Activated naive CD4-positive, alpha-beta T cell treated with anti-CD3 and anti-CD28 coated beads, Interleukin-2, amount 50 U/mL, for 24 hours (primary cell): ENCODE results near the gene ACSM2A.
"Not testable (repeated sequence)": the region's sequence is repeated elsewhere in the genome, so short reads cannot be mapped to it uniquely, and the experiment has no call there.

ENCODE experiments used
- H3K27ac Mint-ChIP-seq: one replicate; pipeline ENCODE4 v1.8.0; 2021; ENCODE audit warnings: mild to moderate bottlenecking, mixed read lengths
- H3K27me3 Mint-ChIP-seq: one replicate; pipeline ENCODE4 v1.8.0; 2021; ENCODE audit warnings: mixed read lengths
- H3K36me3 Mint-ChIP-seq: one replicate; pipeline ENCODE4 v1.8.0; 2021; ENCODE audit warnings: mixed read lengths
- H3K4me1 Mint-ChIP-seq: one replicate; pipeline ENCODE4 v1.8.0; 2021; ENCODE audit warnings: mixed read lengths
- H3K4me3 Mint-ChIP-seq: one replicate; pipeline ENCODE4 v1.8.0; 2021; ENCODE audit warnings: mild to moderate bottlenecking, mixed read lengths
- H3K9me3 Mint-ChIP-seq: one replicate; pipeline ENCODE4 v1.8.0; 2021; ENCODE audit warnings: mixed read lengths

ACSM2A gene

DNA sequence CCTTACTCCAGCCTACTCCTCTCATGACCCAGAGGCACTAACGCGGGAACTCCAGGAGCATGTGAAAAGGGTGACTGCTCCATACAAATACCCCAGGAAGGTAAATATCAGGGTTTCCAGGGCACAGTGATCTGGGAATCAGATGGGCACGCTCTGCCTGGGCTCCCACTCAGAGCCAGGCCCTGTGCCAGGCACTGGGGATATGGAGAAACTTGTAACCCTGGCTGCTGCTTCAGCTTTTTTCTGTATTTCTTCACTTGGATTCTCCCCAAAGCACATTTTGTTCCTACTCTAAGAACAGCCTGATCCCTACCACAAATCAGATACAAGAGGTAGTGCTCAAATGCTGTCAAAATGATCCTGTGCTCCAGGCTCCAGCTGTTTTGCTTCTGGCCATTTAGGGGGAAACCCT lies 11.5 kb upstream of the ACSM2A start:
- not testable (repeated sequence) for H3K4me1 Mint-ChIP-seq, H3K27ac Mint-ChIP-seq

DNA sequence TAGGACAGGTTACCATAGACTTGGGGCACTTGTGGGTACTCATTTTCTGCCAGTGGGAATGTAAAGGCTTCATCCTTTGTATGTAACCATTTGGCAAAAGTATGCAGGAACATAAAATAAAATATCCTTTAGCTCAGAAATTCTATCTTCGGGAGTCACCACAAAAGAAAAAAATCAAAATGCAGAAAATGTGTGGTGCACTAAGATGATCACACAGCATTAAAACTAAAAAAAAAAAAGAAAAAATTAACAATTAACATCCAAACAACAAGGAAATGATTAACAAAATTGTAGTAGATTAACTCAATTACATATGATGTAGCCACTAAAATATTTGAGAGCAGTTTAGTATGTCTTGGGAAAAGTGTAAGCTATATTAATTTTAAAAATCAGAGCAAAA lies 10.6 kb upstream of the ACSM2A start:
- H3K27me3 Mint-ChIP-seq, H3K9me3 Mint-ChIP-seq, H3K36me3 Mint-ChIP-seq, H3K27ac Mint-ChIP-seq, H3K4me1 Mint-ChIP-seq, H3K4me3 Mint-ChIP-seq: not testable (repeated sequence)

More for the DNA sequence above, 11.5 kb upstream of the ACSM2A start:
- H3K4me3 Mint-ChIP-seq, H3K36me3 Mint-ChIP-seq, H3K9me3 Mint-ChIP-seq, H3K27me3 Mint-ChIP-seq: not testable (repeated sequence)

DNA sequence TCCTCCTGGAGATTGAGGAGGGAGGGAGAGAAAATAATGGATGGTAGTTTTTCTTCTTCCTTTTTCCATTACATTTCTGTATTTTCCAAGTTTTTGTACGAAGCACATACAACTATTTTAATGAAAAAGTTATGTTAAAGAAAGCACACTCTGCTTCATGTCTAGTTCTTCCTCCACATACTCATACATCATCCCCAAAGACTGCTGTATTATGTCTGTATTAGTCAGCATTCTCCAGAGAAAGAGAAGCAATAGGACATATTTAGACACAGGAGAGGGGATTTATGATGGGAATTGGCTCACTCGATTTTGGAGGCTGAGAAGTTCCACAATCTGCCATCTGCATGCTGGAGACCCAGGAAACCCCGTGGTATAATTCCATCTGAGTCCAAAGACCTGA lies 10.1 kb upstream of the ACSM2A start:
- Mint-ChIP-seq H3K36me3 (no peaks in the 10 kb centered on the region), H3K27ac (no peak overlapping the region), H3K27me3 (no peaks in the 10 kb centered on the region), H3K9me3 (no peaks in the 10 kb centered on the region), H3K4me1 (no peaks in the 10 kb centered on the region), H3K4me3 (no peak overlapping the region)

DNA sequence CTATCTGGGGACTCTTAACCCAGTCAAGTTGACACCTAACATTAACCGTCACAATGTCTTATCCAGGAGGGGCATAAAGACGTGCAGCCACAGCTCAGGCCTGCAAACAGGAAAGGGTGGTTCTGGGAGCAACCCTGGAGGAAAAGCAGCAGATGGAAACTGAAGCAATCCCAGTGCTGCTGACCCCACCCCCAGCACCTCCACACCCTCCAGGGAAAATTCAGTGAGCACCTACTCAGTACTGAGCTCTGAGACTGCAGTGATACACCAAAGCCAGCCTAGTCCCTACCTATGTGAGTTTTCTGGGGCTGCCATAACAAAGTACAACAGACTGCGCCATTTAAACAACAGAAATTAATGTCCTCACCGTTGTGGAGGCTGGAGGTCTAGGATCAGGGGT lies 9.5 kb upstream of the ACSM2A start:
- H3K4me1 Mint-ChIP-seq, H3K27me3 Mint-ChIP-seq, H3K36me3 Mint-ChIP-seq, H3K4me3 Mint-ChIP-seq, H3K27ac Mint-ChIP-seq, H3K9me3 Mint-ChIP-seq: not testable (repeated sequence)

DNA sequence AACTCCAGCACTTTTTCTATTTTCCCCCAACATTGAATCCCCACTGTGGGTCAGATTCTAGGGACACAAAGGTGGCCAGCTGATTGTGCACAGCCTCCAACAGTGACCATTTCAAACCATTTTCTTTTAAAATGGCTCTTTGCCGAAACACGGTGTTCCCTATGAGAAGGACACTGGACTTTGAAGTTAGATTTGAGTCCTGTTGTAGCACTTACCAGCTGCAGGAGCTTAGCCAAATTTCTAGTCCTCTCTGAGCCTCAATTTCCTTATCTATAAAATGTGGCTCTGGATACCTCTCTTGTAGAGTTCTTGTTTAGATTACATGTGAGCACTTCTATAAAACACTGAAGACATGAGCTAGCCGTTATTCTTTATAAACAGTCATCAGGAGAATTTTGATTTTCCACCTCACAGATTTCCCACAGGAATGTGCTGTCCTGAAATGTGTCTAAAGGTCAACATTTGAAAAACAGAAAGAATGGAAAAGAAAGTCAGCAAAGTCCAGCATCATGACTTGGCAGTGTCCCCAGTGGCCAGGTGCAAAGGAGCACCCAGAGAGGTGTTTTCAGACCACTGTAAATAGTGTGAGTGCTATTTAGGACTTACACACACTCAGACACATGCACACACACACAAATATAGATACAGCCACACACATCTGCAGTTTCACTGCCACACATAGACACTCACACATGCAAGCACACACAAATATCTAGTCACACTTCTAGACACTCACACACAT lies 4.5 kb upstream of the ACSM2A start:
- not testable (repeated sequence) for H3K4me1 Mint-ChIP-seq, H3K9me3 Mint-ChIP-seq, H3K27me3 Mint-ChIP-seq, H3K36me3 Mint-ChIP-seq, H3K27ac Mint-ChIP-seq, H3K4me3 Mint-ChIP-seq

DNA sequence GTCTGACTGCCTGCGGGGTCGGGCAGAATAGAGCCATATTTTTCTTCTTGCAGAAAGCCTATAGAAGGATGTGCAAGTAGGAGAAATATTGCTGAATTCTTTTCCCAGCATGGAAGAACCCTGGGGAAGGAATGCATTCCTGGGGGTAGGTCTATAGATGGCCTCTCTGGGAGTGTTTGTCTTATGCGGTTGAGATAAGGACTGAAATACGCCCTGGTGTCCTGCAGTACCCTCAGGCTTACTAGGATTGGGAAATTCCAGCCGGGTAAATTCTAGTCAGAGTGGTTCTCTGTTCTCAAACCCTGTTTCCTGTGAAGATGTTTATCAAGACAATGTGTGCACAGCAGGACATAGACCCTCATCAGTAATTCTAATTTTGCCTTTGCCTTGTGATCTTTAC lies 2.3 kb downstream of the ACSM2A start:
- H3K27ac Mint-ChIP-seq, H3K9me3 Mint-ChIP-seq, H3K27me3 Mint-ChIP-seq, H3K36me3 Mint-ChIP-seq, H3K4me3 Mint-ChIP-seq, H3K4me1 Mint-ChIP-seq: not testable (repeated sequence)

DNA sequence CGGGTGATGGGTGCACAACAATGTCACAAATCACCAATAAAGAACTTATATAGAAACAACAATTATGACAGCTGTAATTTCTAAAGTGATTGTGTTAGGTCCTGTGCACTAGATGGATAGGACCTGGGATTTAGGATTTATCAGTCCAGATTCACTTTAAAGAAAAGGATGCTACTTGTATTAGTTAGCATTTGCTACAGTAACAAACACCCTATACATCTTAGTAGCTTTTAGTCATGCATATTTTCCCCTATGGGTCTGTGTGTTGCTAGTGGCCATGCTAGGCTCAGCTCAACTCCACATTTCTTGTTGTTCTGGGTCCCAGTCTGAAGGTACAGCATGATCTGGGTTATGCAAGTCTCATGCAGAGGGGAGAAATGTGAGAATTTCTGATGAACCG lies 7.9 kb downstream of the ACSM2A start:
- H3K27ac Mint-ChIP-seq, H3K36me3 Mint-ChIP-seq, H3K4me1 Mint-ChIP-seq, H3K4me3 Mint-ChIP-seq, H3K9me3 Mint-ChIP-seq, H3K27me3 Mint-ChIP-seq: not testable (repeated sequence)

DNA sequence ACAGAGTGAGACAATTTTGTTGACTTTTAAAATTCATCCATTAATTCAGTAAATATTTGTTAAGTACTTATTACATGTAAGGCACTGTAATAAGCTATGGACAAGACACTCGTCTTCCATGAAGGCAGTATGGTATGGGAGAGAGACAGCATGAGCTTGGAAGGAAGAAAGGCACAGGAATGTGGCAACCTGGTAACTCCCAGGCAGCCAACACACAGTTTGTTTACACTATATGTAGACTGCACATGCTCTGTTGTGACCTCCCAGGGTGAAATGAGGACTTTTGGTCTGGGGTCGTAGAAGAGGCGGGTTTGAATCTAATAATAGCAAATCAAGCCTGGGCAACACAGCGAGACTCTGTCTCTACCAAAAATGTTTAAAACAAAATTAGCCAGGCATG lies 9.0 kb downstream of the ACSM2A start:
- H3K27me3 Mint-ChIP-seq, H3K9me3 Mint-ChIP-seq, H3K27ac Mint-ChIP-seq, H3K4me1 Mint-ChIP-seq, H3K36me3 Mint-ChIP-seq, H3K4me3 Mint-ChIP-seq: not testable (repeated sequence)

DNA sequence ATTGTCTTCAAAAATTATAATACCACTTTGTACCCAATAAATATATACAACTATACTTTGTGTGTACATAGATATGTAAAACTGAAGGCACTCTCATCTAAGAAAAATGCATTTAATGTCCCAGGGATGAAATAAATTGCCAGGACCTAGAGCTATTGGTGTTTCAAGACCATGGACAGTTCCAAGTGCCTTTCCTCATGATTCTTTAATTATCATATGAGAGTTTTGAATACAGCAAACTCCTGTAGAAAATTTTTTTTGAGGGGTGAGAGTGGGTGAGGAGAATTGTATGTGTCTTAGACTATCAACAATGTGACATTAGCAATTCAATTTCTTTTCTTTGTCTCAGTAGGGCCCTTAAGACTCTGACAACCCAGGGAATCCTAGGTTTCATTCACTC lies 17.6 kb downstream of the ACSM2A start:
- not testable (repeated sequence) for H3K27me3 Mint-ChIP-seq, H3K9me3 Mint-ChIP-seq, H3K4me3 Mint-ChIP-seq, H3K36me3 Mint-ChIP-seq, H3K27ac Mint-ChIP-seq, H3K4me1 Mint-ChIP-seq

DNA sequence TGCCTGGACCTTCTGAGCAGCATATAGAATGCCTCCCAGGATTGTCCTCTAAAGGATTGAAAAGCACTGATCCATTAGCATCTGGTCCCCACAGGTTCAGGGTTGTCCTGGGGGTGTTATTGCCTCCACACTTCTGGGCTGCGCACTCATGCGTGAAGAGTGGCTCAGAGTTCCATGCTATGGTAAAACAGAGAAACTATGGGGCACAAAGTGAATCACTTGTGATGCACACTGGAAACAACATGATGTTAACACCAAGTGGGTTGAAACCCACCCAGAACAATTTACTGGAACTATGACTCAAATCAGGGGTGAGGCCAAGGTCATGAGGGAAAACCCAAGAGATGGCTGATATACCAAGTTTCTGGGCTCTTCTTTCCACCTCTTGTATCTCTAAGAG lies 18.6 kb downstream of the ACSM2A start:
- not testable (repeated sequence) for H3K36me3 Mint-ChIP-seq, H3K4me1 Mint-ChIP-seq, H3K27ac Mint-ChIP-seq, H3K27me3 Mint-ChIP-seq, H3K4me3 Mint-ChIP-seq
- H3K9me3 Mint-ChIP-seq, result peaks cover 10% of the 10 kb centered on the region

DNA sequence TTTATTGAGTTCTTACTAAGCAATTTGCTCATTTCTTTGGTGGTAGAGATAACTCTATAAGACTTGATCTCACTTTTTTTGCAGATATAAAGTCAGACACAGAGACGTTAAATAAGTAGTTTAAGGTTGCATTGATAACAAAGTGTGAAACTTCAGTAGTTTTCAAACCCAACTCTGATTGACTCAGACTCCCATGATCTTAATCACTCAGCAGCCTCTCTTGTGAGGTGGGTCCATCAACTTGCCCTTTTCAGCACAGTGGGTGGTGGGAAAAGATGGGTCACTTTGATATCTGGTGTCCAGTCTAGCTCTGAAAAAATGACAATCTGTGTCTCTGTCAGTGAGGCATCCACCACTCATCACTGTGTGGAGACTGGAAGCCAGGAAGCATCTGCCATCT lies 19.4 kb downstream of the ACSM2A start:
- H3K27ac Mint-ChIP-seq, H3K4me3 Mint-ChIP-seq, H3K36me3 Mint-ChIP-seq, H3K27me3 Mint-ChIP-seq, H3K4me1 Mint-ChIP-seq: not testable (repeated sequence)
- peaks cover 10% of the 10 kb centered on the region for H3K9me3 Mint-ChIP-seq

DNA sequence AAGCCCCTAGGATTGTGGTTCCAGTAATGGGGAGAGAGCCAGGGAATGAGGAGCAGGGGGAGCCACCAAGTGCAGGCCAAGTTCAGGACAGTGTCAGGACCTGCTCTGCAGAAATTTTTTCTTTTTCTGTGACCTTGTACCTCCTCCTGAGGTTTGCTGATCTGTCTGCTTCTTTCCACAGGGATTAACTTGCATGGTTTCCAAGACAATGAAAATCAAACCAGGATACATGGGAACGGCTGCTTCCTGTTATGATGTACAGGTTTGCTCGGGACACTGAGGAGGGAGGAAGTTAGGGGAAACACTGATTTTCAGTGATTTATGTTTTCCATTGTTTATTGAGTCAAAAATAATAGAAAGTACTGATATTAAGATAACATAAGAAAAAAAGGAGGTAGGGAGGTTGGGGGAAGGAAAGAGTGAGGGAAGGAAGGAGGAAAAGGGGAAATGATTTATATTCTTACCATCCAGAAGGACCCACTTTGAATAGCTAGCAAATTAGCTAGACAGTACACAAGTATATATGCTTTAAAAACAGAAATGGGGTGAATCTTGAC lies 25.9 kb downstream of the ACSM2A start:
- not testable (repeated sequence) for H3K36me3 Mint-ChIP-seq, H3K27ac Mint-ChIP-seq, H3K27me3 Mint-ChIP-seq, H3K4me3 Mint-ChIP-seq, H3K4me1 Mint-ChIP-seq, H3K9me3 Mint-ChIP-seq

DNA sequence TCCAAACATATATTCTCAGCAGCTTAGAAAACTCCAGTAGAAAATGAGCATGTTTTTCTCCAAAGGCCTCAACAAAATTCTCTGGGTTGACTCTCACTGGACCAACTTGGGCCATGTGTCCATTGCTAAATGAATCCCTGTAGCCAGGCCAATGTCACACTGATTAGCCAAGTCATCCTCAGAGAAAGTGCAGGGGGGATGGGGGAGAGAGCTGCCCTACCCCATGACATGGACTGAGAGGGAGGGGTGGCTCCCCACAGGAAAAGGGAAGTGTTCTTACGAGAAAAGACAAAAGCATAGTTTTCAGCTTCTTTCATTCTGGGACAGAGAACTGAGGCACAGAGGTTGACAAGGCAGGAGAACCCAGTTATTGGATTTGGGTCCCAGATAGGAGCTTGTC lies 32.7 kb downstream of the ACSM2A start:
- not testable (repeated sequence) for H3K9me3 Mint-ChIP-seq, H3K27ac Mint-ChIP-seq, H3K4me3 Mint-ChIP-seq, H3K27me3 Mint-ChIP-seq, H3K4me1 Mint-ChIP-seq, H3K36me3 Mint-ChIP-seq

DNA sequence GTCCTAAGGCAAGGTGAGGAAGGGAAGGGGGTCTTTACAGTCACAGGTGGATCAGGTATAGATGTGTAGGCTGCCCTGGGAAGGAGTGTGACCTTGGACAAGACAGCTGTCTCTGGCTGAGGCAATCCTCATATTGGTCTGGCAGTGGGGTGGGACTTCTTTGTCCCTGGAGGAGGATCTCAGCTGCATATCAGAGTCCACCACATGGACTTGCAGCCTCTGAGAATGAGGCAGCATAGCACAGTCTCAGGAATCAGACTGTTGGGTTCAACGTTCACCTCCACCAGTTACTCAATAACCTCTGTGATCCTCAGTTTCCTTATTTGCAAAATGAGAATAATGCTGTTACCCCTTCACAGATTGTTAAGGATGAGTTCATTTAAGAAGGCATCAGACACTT lies 33.4 kb downstream of the ACSM2A start:
- H3K4me3 Mint-ChIP-seq, result no peak overlapping the region
- H3K36me3 Mint-ChIP-seq, result no peaks in the 10 kb centered on the region
- no peaks in the 10 kb centered on the region for H3K9me3 Mint-ChIP-seq
- peaks cover 2% of the 10 kb centered on the region for H3K27me3 Mint-ChIP-seq
- no peak overlapping the region for H3K27ac Mint-ChIP-seq
- H3K4me1 Mint-ChIP-seq, result no peaks in the 10 kb centered on the region

DNA sequence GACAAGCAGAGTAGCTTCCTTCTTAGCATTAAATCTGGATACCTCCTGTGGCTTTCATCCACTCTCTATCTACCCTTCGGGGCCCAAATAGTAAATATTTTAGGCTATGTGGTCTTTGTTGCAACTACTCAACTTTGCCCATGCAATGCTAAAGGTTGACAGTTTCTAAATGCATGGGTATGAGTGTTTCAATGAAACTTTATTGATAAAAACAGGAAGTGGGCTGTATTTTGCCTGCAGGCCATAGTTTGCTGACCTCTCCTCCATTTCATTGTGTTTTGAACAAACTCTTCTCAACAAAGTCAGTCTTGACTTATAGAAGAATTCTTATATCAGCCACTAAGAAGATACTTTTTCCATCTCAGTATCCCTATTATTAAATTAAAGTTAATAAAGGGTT lies 34.1 kb downstream of the ACSM2A start:
- H3K4me1 Mint-ChIP-seq, result no peaks in the 10 kb centered on the region
- H3K9me3 Mint-ChIP-seq, result no peaks in the 10 kb centered on the region
- H3K27me3 Mint-ChIP-seq, result peaks cover 2% of the 10 kb centered on the region
- no peak overlapping the region for H3K27ac Mint-ChIP-seq
- no peak overlapping the region for H3K4me3 Mint-ChIP-seq
- no peaks in the 10 kb centered on the region for H3K36me3 Mint-ChIP-seq

DNA sequence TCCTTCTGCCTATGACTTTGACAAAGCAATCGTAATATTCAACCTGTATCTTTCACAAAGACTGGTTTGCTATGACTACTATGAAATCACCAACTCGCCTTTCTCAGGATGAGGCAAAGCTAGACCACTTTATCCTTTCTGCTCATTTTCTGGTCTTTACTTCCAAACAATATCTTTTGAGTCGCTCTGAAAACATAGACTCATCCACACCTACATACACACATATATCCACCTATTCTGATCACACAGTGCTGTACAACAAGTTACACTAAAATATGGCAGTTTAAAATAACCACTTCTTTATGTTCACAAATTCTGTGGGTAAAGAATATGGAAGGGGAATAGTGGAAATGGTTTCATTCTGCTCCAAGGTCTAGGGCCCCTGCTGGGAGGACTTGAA lies 39.7 kb downstream of the ACSM2A start:
- H3K27ac Mint-ChIP-seq, H3K4me1 Mint-ChIP-seq: not testable (repeated sequence)

DNA sequence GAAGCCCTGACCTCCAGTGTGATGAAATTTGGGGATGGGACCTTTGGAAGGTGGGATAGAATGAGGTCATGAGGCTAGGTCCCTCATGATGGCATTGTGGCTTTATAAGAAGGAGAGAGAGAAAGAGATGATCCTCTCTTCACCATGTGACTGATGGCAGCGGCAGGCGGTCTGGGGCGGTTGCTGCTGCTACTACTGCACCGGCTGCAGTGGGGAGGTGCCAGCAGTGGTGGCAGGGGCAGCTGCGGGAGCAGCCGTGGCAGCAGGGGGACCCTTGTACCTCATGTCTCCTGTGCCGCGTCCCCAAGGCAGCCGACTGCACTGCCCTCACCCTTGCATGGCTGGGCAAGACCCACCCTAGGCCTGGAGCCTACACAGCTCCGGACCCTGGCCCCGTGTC lies 40.1 kb downstream of the ACSM2A start:
- H3K27ac Mint-ChIP-seq, H3K4me3 Mint-ChIP-seq, H3K4me1 Mint-ChIP-seq, H3K36me3 Mint-ChIP-seq, H3K9me3 Mint-ChIP-seq, H3K27me3 Mint-ChIP-seq: not testable (repeated sequence)

More for the DNA sequence above, 39.7 kb downstream of the ACSM2A start:
- not testable (repeated sequence) for H3K36me3 Mint-ChIP-seq, H3K9me3 Mint-ChIP-seq, H3K27me3 Mint-ChIP-seq, H3K4me3 Mint-ChIP-seq
